Measurements from ENCODE around the gene GRM4.

GRCh38 chr6:33999567-33999966 is 146.3 kb downstream of the GRM4 start:
- TF ChIP-seq CTCF (IDR thresholded peaks at IDR 0.05) (no peak), POLR2A (IDR thresholded peaks at IDR 0.05) (no peak)

All from heart left ventricle (tissue), 13 donors.